ENCODE results near the gene CD300H. TPM values are rescaled to one million over a fixed set of nuclear protein-coding genes. Genes with fewer than 3 reads are reported as not detected.

The CD300H gene
- total RNA-seq, 1 experiment from 2014 or later, result not detected

Other genes starting within 250 kb of the CD300H start
- 2.4 and 2.5 TPM in 2 replicates for gene KIF19, start 241.3 kb downstream of the CD300H start, total RNA-seq (2014; rRNA removed; shearing (Covaris generic))
- gene BTBD17, start 205.6 kb downstream of the CD300H start, total RNA-seq (2014; rRNA removed; shearing (Covaris generic)), result 0.10 and 0.44 TPM in 2 replicates
- gene GPR142, start 200.0 kb downstream of the CD300H start, total RNA-seq (2014; rRNA removed; shearing (Covaris generic)), result 0.15 and 1.3 TPM in 2 replicates
- gene GPRC5C, start 135.4 kb downstream of the CD300H start, total RNA-seq (2014; rRNA removed; shearing (Covaris generic)), result 145 and 149 TPM in 2 replicates
- not detected in 2 replicates for gene CD300A, start 100.9 kb downstream of the CD300H start, total RNA-seq (2014; rRNA removed; shearing (Covaris generic))
- gene CD300LB, start 36.0 kb downstream of the CD300H start, total RNA-seq (2014; rRNA removed; shearing (Covaris generic)), result not detected in 2 replicates
- gene CD300C, start 21.4 kb downstream of the CD300H start, total RNA-seq (2014; rRNA removed; shearing (Covaris generic)), result 0.48 and 0.68 TPM in 2 replicates
- not detected in 2 replicates for gene CD300LD, start 24.8 kb upstream of the CD300H start, total RNA-seq (2014; rRNA removed; shearing (Covaris generic))
- gene CD300E, start 56.2 kb upstream of the CD300H start, total RNA-seq (2014; rRNA removed; shearing (Covaris generic)), result not detected in 2 replicates
- gene CD300LF, start 145.4 kb upstream of the CD300H start, total RNA-seq (2014; rRNA removed; shearing (Covaris generic)), result not detected in 2 replicates
- 0.55 and 1.0 TPM in 2 replicates for gene RAB37, start 169.7 kb upstream of the CD300H start, total RNA-seq (2014; rRNA removed; shearing (Covaris generic))
- gene NHERF1, start 181.1 kb upstream of the CD300H start, total RNA-seq (2014; rRNA removed; shearing (Covaris generic)), result 298 and 304 TPM in 2 replicates
- gene NAT9, start 208.8 kb upstream of the CD300H start, total RNA-seq (2014; rRNA removed; shearing (Covaris generic)), result 49.5 and 50.4 TPM in 2 replicates